ENCODE results near the gene PLA2G3.

The PLA2G3 gene

GRCh38 chr22:31127181-31127772, 13.0 kb downstream of the PLA2G3 start:
- DNase-seq (ENCODE audit: low spot score): no peak
- no peak for TF ChIP-seq CTCF (IDR thresholded peaks at IDR 0.05; ENCODE audit: borderline replicate concordance, control extremely low read depth, extremely low read depth, insufficient read depth, missing control alignments)
- in situ Hi-C loops (cut with MboI; ENCODE audit: low sequenced_read_pairs, unreplicated experiment): no loop called here

GRCh38 chr22:31126869-31127175, 13.5 kb downstream of the PLA2G3 start:
- in situ Hi-C loops (cut with MboI; ENCODE audit: low sequenced_read_pairs, unreplicated experiment): no loop called here
- no peak for DNase-seq (ENCODE audit: low spot score)
- no peak for TF ChIP-seq CTCF (IDR thresholded peaks at IDR 0.05; ENCODE audit: borderline replicate concordance, control extremely low read depth, extremely low read depth, insufficient read depth, missing control alignments)

- in situ Hi-C loops (cut with MboI; ENCODE audit: low sequenced_read_pairs, unreplicated experiment): no loop called here
- DNase-seq (ENCODE audit: low spot score): no peak
- TF ChIP-seq CTCF (IDR thresholded peaks at IDR 0.05; ENCODE audit: borderline replicate concordance, control extremely low read depth, extremely low read depth, insufficient read depth, missing control alignments): no peak
These were observed 14.0 kb downstream of the PLA2G3 start for GRCh38 chr22:31126128-31126868.

- TF ChIP-seq CTCF (IDR thresholded peaks at IDR 0.05; ENCODE audit: borderline replicate concordance, control extremely low read depth, extremely low read depth, insufficient read depth, missing control alignments): no peak
- in situ Hi-C loops (cut with MboI; ENCODE audit: low sequenced_read_pairs, unreplicated experiment): no loop called here
- DNase-seq (ENCODE audit: low spot score): no peak
These were observed 14.7 kb downstream of the PLA2G3 start for GRCh38 chr22:31125521-31126117.

GRCh38 chr22:31124811-31125465, 15.4 kb downstream of the PLA2G3 start:
- in situ Hi-C loops (cut with MboI; ENCODE audit: low sequenced_read_pairs, unreplicated experiment): no loop called here
- no peak for TF ChIP-seq CTCF (IDR thresholded peaks at IDR 0.05; ENCODE audit: borderline replicate concordance, control extremely low read depth, extremely low read depth, insufficient read depth, missing control alignments)
- no peak for DNase-seq (ENCODE audit: low spot score)

- in situ Hi-C loops (cut with MboI; ENCODE audit: low sequenced_read_pairs, unreplicated experiment): no loop called here
- DNase-seq (ENCODE audit: low spot score): no peak
- TF ChIP-seq CTCF (IDR thresholded peaks at IDR 0.05; ENCODE audit: borderline replicate concordance, control extremely low read depth, extremely low read depth, insufficient read depth, missing control alignments): no peak
These were observed 16.0 kb downstream of the PLA2G3 start for GRCh38 chr22:31124290-31124689.

All from GM13976 (cell line).